ENCODE data around the gene PEF1.

The PEF1 gene

DNA sequence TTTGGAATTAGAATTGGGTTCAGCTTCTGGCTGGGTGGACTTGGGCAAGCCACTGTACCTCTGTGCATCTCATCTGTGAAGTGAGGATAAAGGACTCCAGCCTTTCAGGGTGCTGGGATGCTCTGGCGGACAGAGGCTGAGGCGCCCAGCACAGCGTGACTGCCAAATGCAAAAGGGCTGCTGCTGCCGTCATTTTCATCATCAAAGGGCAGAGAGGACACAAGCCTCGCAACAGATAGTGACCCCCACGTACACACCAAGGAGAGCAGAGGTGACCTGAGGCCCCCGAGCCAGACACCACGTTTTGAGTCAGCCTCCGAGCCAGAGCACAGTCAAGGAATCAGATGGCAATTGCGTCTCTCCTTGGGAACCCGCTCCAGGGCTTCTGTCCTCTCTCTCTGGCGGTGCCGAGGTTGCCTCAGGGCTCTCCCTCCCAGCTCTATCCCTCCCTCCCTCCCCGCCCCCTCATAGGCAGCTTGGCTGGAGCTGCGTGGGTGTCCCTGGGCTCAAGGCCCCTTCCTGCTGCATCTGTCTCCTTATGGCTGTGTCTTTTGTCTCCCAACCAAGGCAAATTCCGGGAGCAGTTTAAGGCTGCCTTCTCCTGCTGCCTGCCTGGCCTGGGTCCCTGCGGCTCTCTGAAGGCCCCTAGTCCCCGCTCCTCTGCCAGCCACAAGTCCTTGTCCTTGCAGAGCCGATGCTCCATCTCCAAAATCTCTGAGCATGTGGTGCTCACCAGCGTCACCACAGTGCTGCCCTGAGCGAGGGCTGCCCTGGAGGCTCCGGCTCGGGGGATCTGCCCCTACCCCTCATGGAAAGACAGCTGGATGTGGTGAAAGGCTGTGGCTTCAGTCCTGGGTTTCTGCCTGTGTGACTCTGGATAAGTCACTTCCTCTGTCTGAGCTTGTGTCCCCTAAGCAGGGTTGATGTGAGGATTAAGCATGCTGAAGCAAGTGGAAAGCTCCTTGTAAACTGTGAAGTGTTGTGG, 18.2 kb downstream of the PEF1 start:
- Histone ChIP-seq H3K27me3 (ENCODE audit: insufficient read depth, poor library complexity, severe bottlenecking) (no peaks in the 10 kb centered on the region), H3K4me1 (ENCODE audit: insufficient read depth, poor library complexity, severe bottlenecking) (no peaks in the 10 kb centered on the region), H3K4me3 (ENCODE audit: severe bottlenecking) (no peak overlapping the region), H3K36me3 (ENCODE audit: low read depth) (peaks cover 23% of the 10 kb centered on the region), H3K27ac (ENCODE audit: poor library complexity, severe bottlenecking) (no peak overlapping the region), H3K9me3 (ENCODE audit: severe bottlenecking) (no peaks in the 10 kb centered on the region)
- DNase-seq (ENCODE audit: low spot score): no peak
- no peak for ATAC-seq (ENCODE audit: low read depth)
- no peak for TF ChIP-seq CTCF (IDR thresholded peaks at IDR 0.05; ENCODE audit: poor library complexity, severe bottlenecking)

- H3K9me3 ChIP-seq (ENCODE audit: severe bottlenecking): no peaks in the 10 kb centered on the region
- DNase-seq (ENCODE audit: low spot score): no peak
These were observed 19.0 kb downstream of the PEF1 start for GRCh38 chr1:31625561-31626222.

GRCh38 chr1:31624731-31625514, 19.8 kb downstream of the PEF1 start:
- Histone ChIP-seq H3K9me3 (ENCODE audit: severe bottlenecking) (no peaks in the 10 kb centered on the region), H3K27ac (ENCODE audit: poor library complexity, severe bottlenecking) (no peak overlapping the region), H3K4me1 (ENCODE audit: insufficient read depth, poor library complexity, severe bottlenecking) (no peaks in the 10 kb centered on the region), H3K36me3 (ENCODE audit: low read depth) (peaks cover 13% of the 10 kb centered on the region), H3K4me3 (ENCODE audit: severe bottlenecking) (no peak overlapping the region), H3K27me3 (ENCODE audit: insufficient read depth, poor library complexity, severe bottlenecking) (no peaks in the 10 kb centered on the region)
- ATAC-seq (ENCODE audit: low read depth) (no peak; the same call in 2 of the 3 replicates), DNase-seq (ENCODE audit: low spot score) (no peak)
- no peak for TF ChIP-seq CTCF (IDR thresholded peaks at IDR 0.05; ENCODE audit: poor library complexity, severe bottlenecking)

More at GRCh38 chr1:31625561-31626222, 19.0 kb downstream of the PEF1 start:
- peak; percentile 53 for ATAC-seq (ENCODE audit: low read depth)
- Histone ChIP-seq H3K27me3 (ENCODE audit: insufficient read depth, poor library complexity, severe bottlenecking) (no peaks in the 10 kb centered on the region), H3K36me3 (ENCODE audit: low read depth) (peaks cover 15% of the 10 kb centered on the region), H3K27ac (ENCODE audit: poor library complexity, severe bottlenecking) (no peak overlapping the region), H3K4me3 (ENCODE audit: severe bottlenecking) (no peak overlapping the region), H3K4me1 (ENCODE audit: insufficient read depth, poor library complexity, severe bottlenecking) (no peaks in the 10 kb centered on the region)
- TF ChIP-seq CTCF (IDR thresholded peaks at IDR 0.05; ENCODE audit: poor library complexity, severe bottlenecking): no peak

DNA sequence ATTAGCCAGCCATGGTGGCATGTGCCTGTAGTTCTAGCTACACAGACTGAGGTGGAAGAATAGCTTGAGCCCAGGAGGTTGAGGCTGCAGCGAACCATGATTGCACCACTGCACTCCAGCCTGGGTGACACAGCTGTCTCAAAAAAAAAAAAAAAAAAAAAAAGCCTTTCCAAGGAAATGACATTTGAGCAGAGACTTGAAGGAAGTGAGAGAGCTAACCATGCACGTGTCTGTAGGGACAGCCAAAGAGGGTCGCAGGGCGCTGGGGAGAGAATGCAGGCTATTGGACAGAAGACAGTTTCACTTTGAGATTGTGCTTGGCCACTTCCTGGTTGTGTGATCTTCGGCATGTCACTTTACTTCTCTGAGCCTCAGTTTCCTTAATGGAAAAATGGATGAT, 20.4 kb downstream of the PEF1 start:
- peaks cover 6% of the 10 kb centered on the region; the same call in 1 of the 2 replicates for H3K36me3 ChIP-seq (ENCODE audit: low read depth)
- H3K4me3 ChIP-seq (ENCODE audit: severe bottlenecking): no peak overlapping the region
- TF ChIP-seq CTCF (IDR thresholded peaks at IDR 0.05; ENCODE audit: poor library complexity, severe bottlenecking): no peak
- no peaks in the 10 kb centered on the region for H3K27me3 ChIP-seq (ENCODE audit: insufficient read depth, poor library complexity, severe bottlenecking)
- H3K9me3 ChIP-seq (ENCODE audit: severe bottlenecking): no peaks in the 10 kb centered on the region
- DNase-seq (ENCODE audit: low spot score): no peak
- no peak overlapping the region for H3K27ac ChIP-seq (ENCODE audit: poor library complexity, severe bottlenecking)
- no peak for ATAC-seq (ENCODE audit: low read depth)
- no peaks in the 10 kb centered on the region for H3K4me1 ChIP-seq (ENCODE audit: insufficient read depth, poor library complexity, severe bottlenecking)
